Urinary bladder (tissue), 4 donors: ENCODE results near the gene CARS1. TPM values are rescaled to one million over a fixed set of nuclear protein-coding genes. Genes with fewer than 3 reads are reported as not detected.

Experiments used
- DNase-seq: peaks from one replicate; pipeline ENCODE4 v3.0.0-alpha.2; 2015; ENCODE audit errors: extremely low spot score
- H3K27ac ChIP-seq: one replicate; pipeline ENCODE4 v1.5.1; 2013; ENCODE audit warnings: low read depth, mild to moderate bottlenecking, moderate library complexity
- H3K36me3 ChIP-seq: one replicate; pipeline ENCODE4 v1.6.1; 2013; ENCODE audit warnings: mild to moderate bottlenecking, moderate library complexity; ENCODE audit not compliant: insufficient read depth
- H3K4me1 ChIP-seq: one replicate; pipeline ENCODE4 v1.6.1; 2013; ENCODE audit warnings: mild to moderate bottlenecking, moderate library complexity; ENCODE audit not compliant: insufficient read depth
- H3K4me3 ChIP-seq: one replicate; pipeline ENCODE4 v1.5.1; 2013; ENCODE audit warnings: low read depth, low read length
- WGBS: extraction: QIAGEN DNeasy Blood & Tissue Kit; methylation state at CpG from one replicate; pipeline ENCODE4 v1.1.7; 2013; 5-methylcytosine and 5-hydroxymethylcytosine counted together
- polyA plus RNA-seq: library from polyadenylated mRNA; stranded (reverse); fragments of 200-250 nt; gene quantifications from one replicate; pipeline ENCODE4 v1.2.3, GENCODE V29; 2013
- total RNA-seq: library from RNA; depleted of rRNA; stranded (reverse); fragments of >200 nt; gene quantifications from one replicate; pipeline ENCODE4 v1.2.3, GENCODE V29; 2014
- donor health status: healthy with polysubstance abuse.
- donor health status: healthy.

Gene CARS1
- total and polyA plus RNA-seq, 2 donors, result 16.1 to 32.2 TPM

- no peak overlapping the region for H3K27ac ChIP-seq
- no peak for DNase-seq
- H3K4me3 ChIP-seq, result no peak overlapping the region
- no peaks in the 10 kb centered on the region for H3K36me3 ChIP-seq
- no peaks in the 10 kb centered on the region for H3K4me1 ChIP-seq
- WGBS, result 92% methylated on average over 4 of the region's 4 CpGs
Observed at GRCh38 chr11:2983908-2984307, 73.3 kb downstream of the CARS1 start.

- WGBS, result 63% methylated on average over 2 of the region's 2 CpGs
- DNase-seq, result no peak
- Histone ChIP-seq H3K27ac (no peak overlapping the region), H3K4me1 (no peaks in the 10 kb centered on the region), H3K4me3 (no peak overlapping the region), H3K36me3 (peaks cover 2% of the 10 kb centered on the region)
Observed at GRCh38 chr11:2982214-2982613, 75.0 kb downstream of the CARS1 start.

- 93% methylated on average over 8 of the region's 8 CpGs for WGBS
- no peaks in the 10 kb centered on the region for H3K4me1 ChIP-seq
- no peak overlapping the region for H3K27ac ChIP-seq
- H3K36me3 ChIP-seq, result peaks cover 2% of the 10 kb centered on the region
- no peak overlapping the region for H3K4me3 ChIP-seq
- DNase-seq, result no peak
Observed at GRCh38 chr11:2981130-2981529, 76.1 kb downstream of the CARS1 start.

GRCh38 chr11:2980168-2980840 lies 76.9 kb downstream of the CARS1 start:
- DNase-seq, result no peak
- Histone ChIP-seq H3K4me3 (no peak overlapping the region), H3K27ac (no peak overlapping the region), H3K36me3 (peaks cover 2% of the 10 kb centered on the region), H3K4me1 (no peaks in the 10 kb centered on the region)
- 76% methylated on average over 6 of the region's 6 CpGs for WGBS

- Histone ChIP-seq H3K27ac (no peak overlapping the region), H3K4me1 (no peaks in the 10 kb centered on the region), H3K4me3 (no peak overlapping the region), H3K36me3 (peaks cover 5% of the 10 kb centered on the region)
- no peak for DNase-seq
- 86% methylated on average over 7 of the region's 7 CpGs for WGBS
Observed at GRCh38 chr11:2977113-2977512, 80.1 kb downstream of the CARS1 start.

- H3K4me3 ChIP-seq, result no peak overlapping the region
- no peaks in the 10 kb centered on the region for H3K4me1 ChIP-seq
- DNase-seq, result no peak
- WGBS, result 85% methylated on average over 6 of the region's 6 CpGs
- H3K27ac ChIP-seq, result no peak overlapping the region
- peaks cover 5% of the 10 kb centered on the region for H3K36me3 ChIP-seq
Observed at GRCh38 chr11:2976294-2977063, 80.7 kb downstream of the CARS1 start.

- H3K36me3 ChIP-seq, result peaks cover 5% of the 10 kb centered on the region
Observed at GRCh38 chr11:2975594-2975993, 81.6 kb downstream of the CARS1 start.

GRCh38 chr11:2974272-2974671 lies 83.0 kb downstream of the CARS1 start:
- 97% methylated on average over 3 of the region's 3 CpGs for WGBS
- H3K36me3 ChIP-seq, result peaks cover 5% of the 10 kb centered on the region
- no peak for DNase-seq

More at GRCh38 chr11:2975594-2975993, 81.6 kb downstream of the CARS1 start:
- WGBS, result 86% methylated on average over 4 of the region's 4 CpGs
- no peak for DNase-seq
- no peak overlapping the region for H3K27ac ChIP-seq
- no peaks in the 10 kb centered on the region for H3K4me1 ChIP-seq
- no peak overlapping the region for H3K4me3 ChIP-seq

GRCh38 chr11:2968341-2968900 lies 88.8 kb downstream of the CARS1 start:
- H3K4me1 ChIP-seq, result no peaks in the 10 kb centered on the region
- DNase-seq, result no peak
- no peaks in the 10 kb centered on the region for H3K36me3 ChIP-seq
- H3K4me3 ChIP-seq, result no peak overlapping the region
- WGBS, result 69% methylated on average over 6 of the region's 6 CpGs
- H3K27ac ChIP-seq, result no peak overlapping the region

More at GRCh38 chr11:2974272-2974671, 83.0 kb downstream of the CARS1 start:
- H3K4me3 ChIP-seq, result no peak overlapping the region
- no peak overlapping the region for H3K27ac ChIP-seq
- no peaks in the 10 kb centered on the region for H3K4me1 ChIP-seq

GRCh38 chr11:2964782-2965181 lies 92.4 kb downstream of the CARS1 start:
- Histone ChIP-seq H3K4me3 (no peak overlapping the region), H3K27ac (no peak overlapping the region), H3K36me3 (no peaks in the 10 kb centered on the region), H3K4me1 (no peaks in the 10 kb centered on the region)
- no peak for DNase-seq
- WGBS, result 85% methylated on average over 4 of the region's 4 CpGs

- DNase-seq, result no peak
- H3K4me3 ChIP-seq, result no peak overlapping the region
- H3K36me3 ChIP-seq, result peaks cover 2% of the 10 kb centered on the region
- no peaks in the 10 kb centered on the region for H3K4me1 ChIP-seq
- H3K27ac ChIP-seq, result no peak overlapping the region
- whole genome bisulfite sequencing, result 87% methylated on average over 6 of the region's 6 CpGs
Observed at GRCh38 chr11:2963761-2964160, 93.5 kb downstream of the CARS1 start.

GRCh38 chr11:2963112-2963754 lies 94.0 kb downstream of the CARS1 start:
- 83% methylated on average over 7 of the region's 7 CpGs for WGBS
- H3K36me3 ChIP-seq, result peaks cover 2% of the 10 kb centered on the region

GRCh38 chr11:2961080-2961479 lies 96.1 kb downstream of the CARS1 start:
- Histone ChIP-seq H3K27ac (no peak overlapping the region), H3K4me3 (no peak overlapping the region), H3K4me1 (no peaks in the 10 kb centered on the region), H3K36me3 (peaks cover 5% of the 10 kb centered on the region)
- 75% methylated on average over 5 of the region's 5 CpGs for WGBS
- no peak for DNase-seq

More at GRCh38 chr11:2963112-2963754, 94.0 kb downstream of the CARS1 start:
- DNase-seq, result no peak
- no peak overlapping the region for H3K4me3 ChIP-seq
- no peak overlapping the region for H3K27ac ChIP-seq
- H3K4me1 ChIP-seq, result no peaks in the 10 kb centered on the region
